ENCODE measurements around the gene NCS1.

NCS1 gene

DNA sequence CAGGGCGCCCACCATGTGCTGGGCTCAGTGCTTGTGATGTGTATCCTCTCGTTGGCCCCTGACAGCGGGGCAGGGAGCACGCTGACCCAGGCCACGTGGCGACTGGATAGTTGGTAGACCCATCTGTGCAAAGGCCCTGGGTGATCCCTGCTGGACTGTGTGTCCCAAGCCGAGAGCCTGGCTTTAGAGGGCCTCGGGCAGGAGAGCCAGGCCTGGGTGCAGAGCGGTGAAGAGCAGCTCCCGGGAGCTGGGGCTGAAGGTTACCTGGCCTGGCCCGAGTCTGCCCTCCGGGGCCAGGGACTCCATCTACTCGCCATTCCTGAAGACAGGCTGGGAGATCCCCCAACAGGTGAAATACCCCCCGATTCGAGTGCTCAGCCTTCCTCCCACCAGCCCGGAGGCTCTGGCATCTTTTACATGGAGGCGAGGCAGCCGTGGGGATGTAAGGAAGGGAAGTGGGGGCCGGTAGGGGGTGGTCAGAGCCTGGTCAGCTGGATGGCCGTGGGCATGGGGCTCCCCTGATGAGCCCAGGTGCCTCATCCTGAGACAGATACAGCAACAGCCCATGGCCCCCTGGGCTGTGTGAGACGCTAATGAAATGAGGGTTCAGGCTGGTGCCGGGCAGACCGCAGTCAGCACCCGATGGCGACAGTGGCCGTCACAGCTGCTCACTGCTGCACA, 19.0 kb downstream of the NCS1 start:
- Histone ChIP-seq H3K27ac (ENCODE audit: low read depth, low read length) (no peak overlapping the region), H3K36me3 (ENCODE audit: control insufficient read depth in 5 of 5, insufficient read depth in 5 of 5, low read length in 5 of 5) (no peaks in the 10 kb centered on the region), H3K27me3 (ENCODE audit: control insufficient read depth in 5 of 5, insufficient read depth in 4 of 5, low read length in 5 of 5) (peaks cover 3 to 26% (median 11%) of the 10 kb centered on the region in 5 donors), H3K9me3 (ENCODE audit: control insufficient read depth in 5 of 5, low read length in 5 of 5) (no peaks in the 10 kb centered on the region), H3K4me3 (ENCODE audit: low read depth in 1 of 5, low read length in 5 of 5) (no peak overlapping the region), H3K4me1 (ENCODE audit: control insufficient read depth in 5 of 5, insufficient read depth in 5 of 5, low read length in 5 of 5) (peaks cover 0 to 12% (median 5%) of the 10 kb centered on the region in 5 donors), H3K9ac (ENCODE audit: low read length in 5 of 5) (no peak overlapping the region)

DNA sequence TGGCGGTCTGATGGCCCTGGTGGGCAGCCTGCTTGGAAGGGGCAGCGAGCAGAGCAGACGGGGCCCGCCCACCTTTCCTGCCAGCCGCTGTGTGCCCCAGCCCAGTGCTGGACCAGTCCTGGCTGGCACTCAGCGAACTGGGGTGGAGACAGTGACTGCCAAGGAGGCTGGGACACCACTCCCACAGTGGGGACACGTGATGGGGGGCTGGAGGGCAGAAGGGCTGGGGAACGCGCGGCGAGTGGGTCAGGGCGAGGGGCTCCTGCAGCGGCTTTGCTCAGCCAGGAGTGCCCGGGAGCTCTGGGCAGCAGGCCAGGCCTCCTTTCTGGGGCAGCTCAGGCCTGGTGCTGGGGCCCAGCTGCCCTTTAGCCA, 19.5 kb downstream of the NCS1 start:
- Histone ChIP-seq H3K4me3 (ENCODE audit: low read depth in 1 of 5, low read length in 5 of 5) (no peak overlapping the region), H3K27ac (ENCODE audit: low read depth, low read length) (no peak overlapping the region), H3K9ac (ENCODE audit: low read length in 5 of 5) (no peak overlapping the region), H3K36me3 (ENCODE audit: control insufficient read depth in 5 of 5, insufficient read depth in 5 of 5, low read length in 5 of 5) (no peaks in the 10 kb centered on the region), H3K27me3 (ENCODE audit: control insufficient read depth in 5 of 5, insufficient read depth in 4 of 5, low read length in 5 of 5) (peaks cover 3 to 24% (median 11%) of the 10 kb centered on the region in 5 donors), H3K9me3 (ENCODE audit: control insufficient read depth in 5 of 5, low read length in 5 of 5) (no peaks in the 10 kb centered on the region), H3K4me1 (ENCODE audit: control insufficient read depth in 5 of 5, insufficient read depth in 5 of 5, low read length in 5 of 5) (peaks cover 0 to 12% (median 5%) of the 10 kb centered on the region in 5 donors)

DNA sequence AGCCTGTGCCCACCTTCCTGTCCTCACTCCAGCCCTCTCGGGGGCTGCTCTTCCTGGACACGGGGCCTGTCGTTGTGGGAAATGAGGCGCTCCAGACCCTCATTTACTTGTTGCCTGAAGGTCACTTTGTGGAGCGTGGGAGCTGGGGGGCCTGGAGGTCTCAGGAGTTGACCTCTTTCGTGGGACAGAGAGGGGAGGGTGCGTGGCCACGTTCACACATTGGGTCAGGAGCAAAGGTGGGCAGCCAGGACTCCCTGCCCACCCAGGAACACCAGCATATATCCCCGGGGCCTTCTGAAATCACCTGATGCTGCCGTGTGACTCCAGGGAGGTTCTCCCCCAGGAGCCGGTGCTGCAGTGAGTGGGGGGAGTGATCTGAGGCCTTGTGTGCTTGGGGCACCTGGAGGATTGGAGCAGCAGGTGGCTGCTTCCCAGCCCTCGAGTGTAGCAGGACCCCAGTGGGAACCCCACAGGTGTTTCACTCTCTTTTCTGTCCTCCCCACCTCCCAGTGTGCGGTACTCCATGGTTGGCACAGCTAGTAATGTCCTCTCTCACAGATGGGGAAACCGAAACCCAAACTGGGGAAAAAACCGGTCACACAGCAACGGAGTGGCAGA, 20.3 kb downstream of the NCS1 start:
- H3K4me3 ChIP-seq (ENCODE audit: low read depth in 1 of 5, low read length in 5 of 5): no peak overlapping the region
- H3K27me3 ChIP-seq (ENCODE audit: control insufficient read depth in 5 of 5, insufficient read depth in 4 of 5, low read length in 5 of 5): peaks cover 3 to 21% (median 11%) of the 10 kb centered on the region in 5 donors
- no peak overlapping the region for H3K27ac ChIP-seq (ENCODE audit: low read depth, low read length)

DNA sequence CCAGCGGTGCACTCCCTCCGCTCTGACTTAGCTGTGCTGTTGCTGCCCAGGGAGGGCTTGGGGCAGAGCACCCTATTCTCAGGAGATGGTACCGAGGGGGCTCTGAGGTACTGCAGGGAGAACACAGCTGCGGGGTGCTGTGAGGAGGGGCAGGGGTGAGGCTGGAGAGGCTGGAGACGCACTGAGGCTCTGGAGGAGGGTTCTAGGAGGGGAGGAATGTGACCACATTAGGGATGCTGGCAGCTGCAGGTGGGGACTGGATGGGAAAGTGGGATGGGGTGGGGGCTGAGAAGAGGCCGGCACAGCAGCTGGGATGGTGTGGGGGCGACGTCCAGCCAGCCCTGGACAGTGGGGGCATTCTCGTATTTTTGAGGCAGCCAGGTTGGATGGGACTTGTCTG, 20.9 kb downstream of the NCS1 start:
- Histone ChIP-seq H3K4me1 (ENCODE audit: control insufficient read depth in 5 of 5, insufficient read depth in 5 of 5, low read length in 5 of 5) (peaks cover 0 to 6% (median 3%) of the 10 kb centered on the region in 5 donors), H3K9me3 (ENCODE audit: control insufficient read depth in 5 of 5, low read length in 5 of 5) (no peaks in the 10 kb centered on the region), H3K36me3 (ENCODE audit: control insufficient read depth in 5 of 5, insufficient read depth in 5 of 5, low read length in 5 of 5) (no peaks in the 10 kb centered on the region), H3K9ac (ENCODE audit: low read length in 5 of 5) (no peak overlapping the region), H3K27ac (ENCODE audit: low read depth, low read length) (no peak overlapping the region), H3K4me3 (ENCODE audit: low read depth in 1 of 5, low read length in 5 of 5) (no peak overlapping the region), H3K27me3 (ENCODE audit: control insufficient read depth in 5 of 5, insufficient read depth in 4 of 5, low read length in 5 of 5) (peaks cover 3 to 16% (median 7%) of the 10 kb centered on the region in 5 donors)

More for the DNA sequence above, 20.3 kb downstream of the NCS1 start:
- Histone ChIP-seq H3K9me3 (ENCODE audit: control insufficient read depth in 5 of 5, low read length in 5 of 5) (no peaks in the 10 kb centered on the region), H3K9ac (ENCODE audit: low read length in 5 of 5) (no peak overlapping the region), H3K4me1 (ENCODE audit: control insufficient read depth in 5 of 5, insufficient read depth in 5 of 5, low read length in 5 of 5) (peaks cover 0 to 7% (median 3%) of the 10 kb centered on the region in 5 donors), H3K36me3 (ENCODE audit: control insufficient read depth in 5 of 5, insufficient read depth in 5 of 5, low read length in 5 of 5) (no peaks in the 10 kb centered on the region)

DNA sequence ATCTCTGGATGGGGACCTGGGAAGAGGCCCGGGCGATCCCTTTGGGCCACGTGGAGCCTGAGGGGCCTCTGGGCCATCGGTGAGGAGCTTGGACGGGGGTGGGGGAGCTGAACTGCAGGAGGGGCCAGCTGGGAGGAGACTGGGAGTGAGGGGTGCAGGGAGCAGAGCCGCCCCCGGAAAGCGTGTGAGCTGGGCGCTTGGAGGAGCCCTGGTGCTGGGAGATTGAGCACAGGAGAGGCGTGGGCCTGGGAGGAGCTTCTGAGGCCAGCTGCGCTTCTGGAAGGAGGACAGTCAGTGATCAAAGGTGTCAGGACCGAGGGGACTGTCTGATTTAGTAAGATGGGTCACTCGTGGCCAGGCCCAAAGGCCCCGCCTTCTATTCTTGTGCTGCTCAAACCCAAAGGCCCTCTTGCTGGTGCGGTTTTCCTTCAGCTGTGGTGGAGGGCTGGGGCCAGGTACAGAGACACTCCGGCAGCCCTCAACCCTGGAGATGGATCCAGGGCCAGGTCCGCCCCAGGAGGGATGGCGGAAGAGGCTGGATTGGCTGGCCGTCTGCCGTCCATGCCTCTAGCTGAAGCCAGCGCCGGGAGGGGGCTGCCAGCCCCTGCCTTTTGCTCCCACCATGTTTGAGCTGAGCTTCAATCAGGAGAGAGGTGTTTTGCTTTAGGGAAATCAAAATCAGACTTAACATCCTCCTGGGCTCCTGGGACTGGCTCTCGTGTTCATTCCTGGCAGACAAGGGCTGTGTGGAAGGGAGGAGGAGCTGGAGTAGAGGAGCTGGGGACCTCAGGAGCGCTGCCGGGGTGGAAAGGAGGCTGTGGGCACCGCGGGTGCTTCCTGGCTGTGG, 21.6 kb downstream of the NCS1 start:
- Histone ChIP-seq H3K4me3 (ENCODE audit: low read depth in 1 of 5, low read length in 5 of 5) (no peak overlapping the region), H3K9ac (ENCODE audit: low read length in 5 of 5) (no peak overlapping the region)

DNA sequence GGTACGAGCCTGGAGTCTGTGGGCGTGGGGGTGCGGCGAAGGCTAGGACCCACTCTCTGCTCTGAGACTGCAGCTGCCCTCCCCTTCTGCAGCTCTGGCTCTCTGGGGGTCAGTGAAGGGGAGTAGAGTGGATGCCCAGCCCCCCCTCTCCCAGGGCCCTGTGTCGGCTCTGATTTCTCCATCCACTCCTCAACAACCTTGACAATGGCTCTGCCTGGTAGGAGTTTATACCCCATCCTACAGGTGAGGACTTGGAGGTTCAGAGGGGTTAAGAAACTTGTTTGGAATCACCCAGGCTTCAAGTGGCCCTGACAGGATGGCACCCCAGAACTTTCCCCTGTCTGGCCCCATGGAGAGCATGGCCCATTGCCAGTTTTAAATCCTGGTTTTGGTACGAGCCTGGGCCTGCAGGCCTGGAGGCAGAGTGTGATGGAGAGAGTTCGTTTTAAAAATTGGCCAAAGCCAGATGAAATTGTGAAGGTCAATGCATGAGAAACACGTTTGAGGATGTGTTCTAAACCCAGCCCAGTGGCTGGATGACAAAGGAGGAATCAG, 22.3 kb downstream of the NCS1 start:
- Histone ChIP-seq H3K4me1 (ENCODE audit: control insufficient read depth in 5 of 5, insufficient read depth in 5 of 5, low read length in 5 of 5) (peaks cover 0 to 6% (median 3%) of the 10 kb centered on the region in 5 donors), H3K27me3 (ENCODE audit: control insufficient read depth in 5 of 5, insufficient read depth in 4 of 5, low read length in 5 of 5) (peaks cover 3 to 16% (median 7%) of the 10 kb centered on the region in 5 donors), H3K36me3 (ENCODE audit: control insufficient read depth in 5 of 5, insufficient read depth in 5 of 5, low read length in 5 of 5) (no peaks in the 10 kb centered on the region), H3K27ac (ENCODE audit: low read depth, low read length) (no peak overlapping the region), H3K9ac (ENCODE audit: low read length in 5 of 5) (no peak overlapping the region), H3K4me3 (ENCODE audit: low read depth in 1 of 5, low read length in 5 of 5) (no peak overlapping the region), H3K9me3 (ENCODE audit: control insufficient read depth in 5 of 5, low read length in 5 of 5) (no peaks in the 10 kb centered on the region)

More for the DNA sequence above, 21.6 kb downstream of the NCS1 start:
- Histone ChIP-seq H3K27me3 (ENCODE audit: control insufficient read depth in 5 of 5, insufficient read depth in 4 of 5, low read length in 5 of 5) (peaks cover 3 to 16% (median 7%) of the 10 kb centered on the region in 5 donors), H3K4me1 (ENCODE audit: control insufficient read depth in 5 of 5, insufficient read depth in 5 of 5, low read length in 5 of 5) (peaks cover 0 to 6% (median 3%) of the 10 kb centered on the region in 5 donors), H3K36me3 (ENCODE audit: control insufficient read depth in 5 of 5, insufficient read depth in 5 of 5, low read length in 5 of 5) (no peaks in the 10 kb centered on the region), H3K27ac (ENCODE audit: low read depth, low read length) (no peak overlapping the region), H3K9me3 (ENCODE audit: control insufficient read depth in 5 of 5, low read length in 5 of 5) (no peaks in the 10 kb centered on the region)

DNA sequence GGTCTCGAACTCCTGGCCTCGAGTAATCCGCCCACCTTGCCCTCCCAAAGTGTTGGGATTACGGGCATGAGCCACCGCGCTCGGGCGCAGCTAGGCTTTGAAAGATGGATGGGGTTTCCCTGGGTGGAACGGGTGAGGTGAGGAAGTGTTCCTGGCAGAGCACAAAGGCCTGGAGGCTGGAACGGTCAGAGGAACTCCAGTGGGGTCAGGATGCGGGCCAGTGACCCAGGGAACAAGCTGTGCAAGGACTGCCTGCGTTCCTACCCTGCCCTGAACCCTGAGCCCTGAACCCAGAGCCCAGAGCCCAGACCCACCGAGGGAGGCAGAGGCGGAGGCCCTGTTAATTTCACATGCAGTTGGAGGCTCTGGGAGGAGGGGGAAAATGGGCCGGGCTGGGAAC, 23.4 kb downstream of the NCS1 start:
- Histone ChIP-seq H3K9ac (ENCODE audit: low read length in 5 of 5) (no peak overlapping the region), H3K27me3 (ENCODE audit: control insufficient read depth in 5 of 5, insufficient read depth in 4 of 5, low read length in 5 of 5) (peaks cover 3 to 16% (median 7%) of the 10 kb centered on the region in 5 donors), H3K27ac (ENCODE audit: low read depth, low read length) (no peak overlapping the region), H3K4me1 (ENCODE audit: control insufficient read depth in 5 of 5, insufficient read depth in 5 of 5, low read length in 5 of 5) (peaks cover 0 to 6% (median 3%) of the 10 kb centered on the region in 5 donors), H3K36me3 (ENCODE audit: control insufficient read depth in 5 of 5, insufficient read depth in 5 of 5, low read length in 5 of 5) (no peaks in the 10 kb centered on the region), H3K4me3 (ENCODE audit: low read depth in 1 of 5, low read length in 5 of 5) (no peak overlapping the region), H3K9me3 (ENCODE audit: control insufficient read depth in 5 of 5, low read length in 5 of 5) (no peaks in the 10 kb centered on the region)

DNA sequence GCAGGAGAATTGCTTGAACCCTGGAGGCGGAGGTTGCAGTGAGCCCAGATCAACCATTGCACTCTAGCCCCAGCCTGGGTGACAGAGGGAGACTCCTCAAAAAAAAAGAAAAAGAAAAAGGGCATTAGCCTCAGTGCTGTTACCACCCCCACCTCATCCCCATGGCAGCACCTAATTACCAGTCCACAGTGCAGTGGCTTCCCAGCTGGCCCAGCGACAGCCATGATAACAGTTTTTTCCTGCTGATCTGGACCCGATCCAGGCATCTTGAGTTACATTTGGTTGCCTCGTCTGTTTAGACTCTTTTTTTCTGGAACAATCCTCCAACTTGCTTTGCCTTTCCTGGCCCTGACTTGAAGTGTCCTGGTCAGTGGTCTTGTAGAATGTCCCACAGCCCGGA, 24.4 kb downstream of the NCS1 start:
- Histone ChIP-seq H3K4me1 (ENCODE audit: control insufficient read depth in 5 of 5, insufficient read depth in 5 of 5, low read length in 5 of 5) (peaks cover 0 to 6% (median 3%) of the 10 kb centered on the region in 5 donors), H3K27ac (ENCODE audit: low read depth, low read length) (no peak overlapping the region)

DNA sequence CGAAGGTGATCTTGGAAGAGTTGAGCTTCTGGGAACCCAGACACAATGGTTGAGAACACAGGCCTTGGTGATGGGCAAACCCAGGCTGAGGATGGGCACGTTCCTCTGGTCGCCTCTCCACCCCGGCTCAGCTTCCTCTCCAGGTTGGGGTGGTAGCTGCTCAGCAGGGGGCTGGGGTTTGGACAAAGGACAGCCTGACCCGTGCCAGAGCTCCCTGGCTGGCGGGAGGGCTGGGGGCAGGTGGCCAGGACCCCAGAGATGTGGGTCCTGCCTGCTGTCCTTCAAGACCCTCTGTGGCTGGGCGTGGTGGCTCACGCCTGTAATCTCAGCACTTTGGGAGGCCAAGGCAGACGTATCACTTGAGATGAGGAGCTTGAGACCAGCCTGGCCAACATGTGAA, 25.2 kb downstream of the NCS1 start:
- Histone ChIP-seq H3K4me1 (ENCODE audit: control insufficient read depth in 5 of 5, insufficient read depth in 5 of 5, low read length in 5 of 5) (peaks cover 0 to 6% (median 3%) of the 10 kb centered on the region in 5 donors), H3K4me3 (ENCODE audit: low read depth in 1 of 5, low read length in 5 of 5) (no peak overlapping the region), H3K9ac (ENCODE audit: low read length in 5 of 5) (no peak overlapping the region), H3K36me3 (ENCODE audit: control insufficient read depth in 5 of 5, insufficient read depth in 5 of 5, low read length in 5 of 5) (no peaks in the 10 kb centered on the region), H3K27ac (ENCODE audit: low read depth, low read length) (no peak overlapping the region), H3K27me3 (ENCODE audit: control insufficient read depth in 5 of 5, insufficient read depth in 4 of 5, low read length in 5 of 5) (peaks cover 3 to 16% (median 7%) of the 10 kb centered on the region in 5 donors), H3K9me3 (ENCODE audit: control insufficient read depth in 5 of 5, low read length in 5 of 5) (no peaks in the 10 kb centered on the region)

More for the DNA sequence above, 24.4 kb downstream of the NCS1 start:
- Histone ChIP-seq H3K27me3 (ENCODE audit: control insufficient read depth in 5 of 5, insufficient read depth in 4 of 5, low read length in 5 of 5) (peaks cover 3 to 16% (median 7%) of the 10 kb centered on the region in 5 donors), H3K36me3 (ENCODE audit: control insufficient read depth in 5 of 5, insufficient read depth in 5 of 5, low read length in 5 of 5) (no peaks in the 10 kb centered on the region), H3K9ac (ENCODE audit: low read length in 5 of 5) (no peak overlapping the region), H3K4me3 (ENCODE audit: low read depth in 1 of 5, low read length in 5 of 5) (no peak overlapping the region), H3K9me3 (ENCODE audit: control insufficient read depth in 5 of 5, low read length in 5 of 5) (no peaks in the 10 kb centered on the region)
